Measurements from ENCODE around the gene OLFML2A.
"Not testable (repeated sequence)": the region's sequence is repeated elsewhere in the genome, so short reads cannot be mapped to it uniquely, and the experiment has no call there.

OLFML2A gene

DNA sequence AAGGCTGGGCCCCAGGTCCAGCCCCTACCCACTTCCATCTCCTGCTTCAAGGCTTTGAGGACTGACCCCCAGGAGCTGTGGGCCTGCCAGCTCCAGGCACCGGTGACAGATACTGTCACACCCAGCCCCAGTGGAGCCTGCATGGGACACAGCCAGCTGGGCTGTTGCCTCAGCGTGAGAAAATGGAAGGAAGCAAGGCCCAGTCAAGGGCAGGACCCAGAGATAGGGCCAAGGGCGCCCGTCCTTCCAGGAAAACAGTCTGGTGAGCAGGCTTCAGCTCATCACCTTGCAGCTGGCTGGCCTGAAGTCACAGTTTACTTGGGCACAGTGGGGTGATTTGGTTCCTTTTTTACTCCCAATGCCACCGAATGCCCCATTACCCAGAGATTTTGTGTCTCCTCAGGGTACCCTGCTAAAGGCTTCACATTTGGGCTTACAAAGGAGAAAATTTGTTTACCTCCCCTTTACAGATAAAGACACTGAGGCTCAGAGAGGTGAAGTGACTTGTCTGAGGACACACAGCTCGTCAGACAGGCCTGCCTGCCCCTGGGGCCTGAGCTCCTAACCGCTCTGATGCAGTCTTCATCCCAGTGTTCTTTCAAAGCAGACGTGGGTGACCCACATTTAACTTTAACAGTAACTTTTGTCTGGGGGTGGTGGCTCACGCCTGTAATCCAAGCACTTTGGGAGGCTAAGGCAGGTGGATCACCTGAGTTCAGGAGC is 54.9 kb downstream of the OLFML2A start:
- DNase-seq, result no peak

- no peak for DNase-seq
These were observed 57.7 kb downstream of the OLFML2A start for GRCh38 chr9:124834591-124834990.

GRCh38 chr9:124835026-124835557 is 58.2 kb downstream of the OLFML2A start:
- no peak for DNase-seq

DNA sequence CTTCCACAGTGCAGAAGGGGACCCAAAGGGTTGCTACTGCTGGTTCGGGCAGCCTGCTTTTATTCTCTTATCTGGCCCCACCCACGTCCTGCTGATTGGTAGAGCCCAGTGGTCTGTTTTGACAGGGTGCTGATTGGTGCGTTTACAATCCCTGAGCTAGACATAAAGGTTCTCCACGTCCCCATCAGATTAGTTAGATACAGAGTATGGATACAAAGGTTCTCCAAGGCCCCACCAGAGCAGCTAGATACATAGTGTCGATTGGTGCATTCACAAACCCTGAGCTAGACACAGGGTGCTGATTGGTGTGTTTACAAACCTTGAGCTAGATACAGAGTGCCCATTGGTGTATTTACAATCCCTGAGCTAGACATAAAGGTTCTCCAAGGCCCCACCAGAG is 61.2 kb downstream of the OLFML2A start:
- not testable (repeated sequence) for DNase-seq

DNA sequence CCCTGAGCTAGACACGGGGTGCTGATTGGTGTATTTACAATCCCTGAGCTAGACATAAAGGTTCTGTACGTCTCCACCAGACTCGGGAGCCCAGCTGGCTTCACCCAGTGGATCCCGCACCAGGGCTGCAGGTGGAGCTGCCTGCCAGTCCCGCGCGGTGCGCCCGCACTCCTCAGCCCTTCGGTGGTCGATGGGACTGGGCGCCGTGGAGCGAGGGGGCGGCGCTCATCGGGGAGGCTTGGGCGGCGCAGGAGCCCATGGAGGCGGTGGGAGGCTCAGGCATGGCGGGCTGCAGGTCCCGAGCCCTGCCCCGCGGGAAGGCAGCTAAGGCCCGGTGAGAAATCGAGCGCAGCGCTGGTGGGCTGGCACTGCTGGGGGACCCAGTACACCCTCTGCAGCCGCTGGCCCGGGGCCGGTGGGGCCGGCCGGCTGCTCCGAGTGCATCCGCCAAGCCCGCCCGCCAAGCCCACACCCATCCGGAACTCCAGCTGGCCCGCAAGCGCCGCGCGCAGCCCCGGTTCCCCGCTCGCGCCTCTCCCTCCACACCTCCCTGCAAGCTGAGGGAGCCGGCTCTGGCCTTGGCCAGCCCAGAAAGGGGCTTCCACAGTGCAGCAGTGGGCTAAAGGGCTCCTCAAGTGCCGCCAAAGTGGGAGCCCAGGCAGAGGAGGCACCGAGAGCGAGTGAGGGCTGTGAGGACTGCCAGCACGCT is 61.8 kb downstream of the OLFML2A start:
- not testable (repeated sequence) for DNase-seq

DNA sequence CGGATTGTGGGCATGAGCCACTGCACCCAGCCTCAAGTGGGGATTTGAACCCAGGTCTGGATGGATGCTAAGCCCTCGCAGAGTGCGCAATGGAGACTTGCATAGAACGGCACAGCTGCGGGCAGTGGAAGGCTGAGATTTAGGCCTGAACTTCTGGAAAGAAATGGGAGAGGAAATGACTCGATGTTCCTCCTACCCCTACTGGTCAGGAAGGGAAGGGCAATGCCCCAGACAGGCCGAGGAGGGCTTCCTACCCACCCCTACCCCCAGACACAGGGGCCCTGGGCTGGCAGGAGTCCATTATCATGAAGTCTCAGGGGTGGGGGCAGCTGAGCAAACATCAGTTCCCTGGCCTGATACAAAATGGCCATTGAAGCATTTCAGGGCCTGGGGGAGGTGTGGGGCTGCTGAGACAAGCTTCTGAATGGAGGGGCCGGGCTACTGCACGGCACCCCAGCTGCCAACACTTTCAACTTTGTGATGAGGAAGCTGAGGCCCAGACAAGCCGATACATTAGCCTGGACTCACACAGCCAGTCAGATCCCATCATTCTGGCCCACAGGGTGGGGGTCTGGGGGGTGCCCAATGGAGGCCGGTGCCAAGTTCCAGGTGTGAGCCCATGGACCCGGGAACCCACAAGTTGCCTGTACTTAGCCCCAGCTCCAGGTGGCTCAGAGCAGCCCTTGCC is 62.8 kb downstream of the OLFML2A start:
- DNase-seq, result no peak

GRCh38 chr9:124840300-124840833 is 63.4 kb downstream of the OLFML2A start:
- DNase-seq, result no peak

DNA sequence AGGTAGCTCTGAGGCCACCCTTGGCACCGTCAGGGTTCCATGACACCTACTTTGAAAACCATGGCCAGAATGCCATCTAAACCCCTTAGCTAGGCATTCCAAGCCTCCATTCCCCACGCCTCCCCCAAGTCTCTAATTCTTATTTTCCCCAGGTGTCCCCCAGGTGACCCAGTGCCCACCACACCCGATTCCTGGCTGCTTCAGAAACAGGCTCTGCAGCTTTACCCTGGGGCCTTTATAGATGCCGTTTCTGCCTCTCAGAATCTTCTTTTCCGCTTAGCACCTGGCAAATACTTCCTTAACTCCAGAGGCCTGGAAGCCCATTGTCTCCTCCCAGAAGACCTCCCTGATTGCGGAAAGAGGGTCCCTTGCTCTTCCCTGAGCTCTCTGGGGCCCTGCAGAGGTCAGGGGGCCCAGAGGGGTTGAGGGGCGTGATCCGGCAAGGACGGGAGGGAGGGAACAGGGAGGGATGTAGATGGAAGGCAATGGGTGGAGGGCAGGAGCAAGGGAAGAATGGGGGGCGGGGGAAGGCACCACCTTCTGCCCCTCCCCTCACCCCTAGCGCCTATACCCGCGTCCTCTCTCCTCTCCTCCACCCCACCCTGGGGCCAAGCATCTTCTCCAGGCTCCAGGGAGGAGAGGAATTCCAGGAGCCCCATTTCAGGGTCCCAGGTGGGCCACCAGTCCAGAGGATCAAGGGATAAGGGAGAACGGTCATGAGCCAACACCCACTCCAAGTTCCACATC is 64.3 kb downstream of the OLFML2A start:
- no peak for DNase-seq

GRCh38 chr9:124843456-124844034 is 66.6 kb downstream of the OLFML2A start:
- DNase-seq, result no peak

DNA sequence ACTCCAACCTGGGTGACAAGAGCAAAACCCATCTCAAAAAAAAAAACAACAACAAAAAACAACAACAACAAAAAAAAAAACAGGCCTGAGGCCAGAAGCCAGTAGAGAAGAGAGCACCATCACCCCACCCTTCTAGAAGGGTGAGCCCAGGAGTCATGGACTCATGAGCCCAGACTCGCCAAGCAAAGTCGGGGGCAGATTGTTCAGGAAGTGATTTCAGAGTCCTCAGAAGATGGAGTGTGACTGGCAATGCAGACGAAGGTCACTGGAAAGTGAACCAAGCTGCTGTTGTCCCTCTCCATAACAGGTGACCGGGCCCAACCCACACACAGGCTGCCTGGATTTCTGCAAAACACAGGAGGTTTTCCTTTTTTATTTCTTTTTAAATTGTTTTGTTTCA is 67.4 kb downstream of the OLFML2A start:
- DNase-seq, result no peak

GRCh38 chr9:124846467-124846866 is 69.5 kb downstream of the OLFML2A start:
- DNase-seq, result not testable (repeated sequence)

GRCh38 chr9:124846969-124847368 is 70.0 kb downstream of the OLFML2A start:
- no peak for DNase-seq

GRCh38 chr9:124849801-124850200 is 72.9 kb downstream of the OLFML2A start:
- no peak for DNase-seq

- DNase-seq, result no peak
These were observed 75.3 kb downstream of the OLFML2A start for GRCh38 chr9:124852121-124852828.

DNA sequence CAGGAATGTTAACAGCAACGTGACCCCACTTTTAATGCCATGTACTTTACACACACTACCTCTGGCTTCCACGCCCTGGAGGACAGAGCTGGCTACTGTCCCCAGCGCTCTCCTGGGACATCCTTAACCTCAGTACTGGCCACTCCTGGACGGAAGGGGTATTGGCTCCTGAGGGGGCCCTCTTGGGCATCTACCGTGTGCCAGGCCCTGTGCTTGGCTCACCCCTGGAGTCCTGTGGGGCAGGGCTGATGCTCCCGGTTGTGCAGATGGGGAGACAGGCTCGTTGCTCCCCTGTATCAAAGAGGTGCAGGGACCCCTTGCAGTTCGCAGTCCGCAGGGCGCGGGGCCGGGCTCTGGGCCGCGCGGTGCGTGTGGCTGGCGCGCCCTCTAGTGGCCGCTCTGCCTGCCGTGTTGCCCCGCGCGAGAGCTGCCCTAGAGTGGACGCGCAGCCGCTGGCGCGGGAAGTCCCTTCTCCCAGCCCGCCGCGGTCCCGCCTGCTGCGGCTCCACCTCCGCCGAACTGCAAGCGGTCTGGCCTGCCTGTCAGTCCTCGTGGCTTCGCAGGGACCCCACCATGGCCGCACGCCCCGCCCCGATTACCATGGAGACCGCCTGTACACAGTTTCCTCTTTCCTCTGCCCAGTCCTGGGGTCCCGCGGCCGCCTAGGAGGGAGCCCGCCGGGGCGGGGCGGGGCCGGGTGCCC is 76.0 kb downstream of the OLFML2A start, which contains the start of gene WDR38:
Gene WDR38, plus strand, starts transcription at position 632 of the 703 bp plus-strand sequence. CDS start 72 bp downstream, outside the sequence.
- no peak for DNase-seq

GRCh38 chr9:124853605-124854143 is 76.7 kb downstream of the OLFML2A start:
- no peak for DNase-seq

DNA sequence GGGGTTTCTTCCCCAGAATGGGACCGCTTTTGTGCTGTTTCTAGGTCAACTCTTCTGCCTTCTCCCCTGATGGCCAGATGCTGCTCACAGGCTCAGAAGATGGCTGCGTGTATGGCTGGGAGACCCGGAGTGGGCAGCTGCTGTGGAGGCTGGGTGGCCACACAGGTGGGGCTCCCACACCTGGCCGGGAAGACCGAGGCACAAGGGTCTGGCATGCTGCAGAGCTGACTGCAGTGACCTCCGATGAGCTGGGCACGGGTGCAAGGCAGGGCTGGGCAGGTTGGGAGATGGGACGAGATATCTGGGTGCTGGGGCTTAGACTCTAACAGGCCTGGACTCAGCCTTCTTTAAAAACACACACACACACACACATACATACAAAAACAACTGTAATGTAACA is 77.2 kb downstream of the OLFML2A start:
- DNase-seq, result no peak

- DNase-seq, result no peak
These were observed 77.9 kb downstream of the OLFML2A start for GRCh38 chr9:124854822-124855221.

DNA sequence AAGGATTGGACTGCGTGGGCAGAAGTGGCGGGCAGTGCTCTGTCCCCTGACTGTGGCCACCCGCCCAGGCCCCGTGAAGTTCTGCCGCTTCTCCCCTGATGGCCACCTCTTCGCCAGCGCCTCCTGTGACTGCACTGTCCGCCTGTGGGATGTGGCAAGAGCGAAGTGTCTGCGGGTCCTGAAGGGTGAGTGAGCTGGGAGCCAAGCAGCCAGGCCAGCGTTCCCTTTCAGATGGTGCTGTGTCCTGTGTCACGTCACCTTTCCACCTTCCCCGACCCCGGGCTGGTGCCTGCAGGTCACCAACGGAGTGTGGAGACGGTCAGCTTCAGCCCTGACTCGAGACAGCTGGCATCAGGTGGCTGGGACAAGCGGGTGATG is 78.6 kb downstream of the OLFML2A start:
- DNase-seq, result no peak

GRCh38 chr9:124855944-124856765 is 79.2 kb downstream of the OLFML2A start:
- no peak for DNase-seq

Data from SIG-M5 (cell line).